ENCODE results near the gene SLC25A13. TPM values are rescaled to one million over a fixed set of nuclear protein-coding genes. Genes with fewer than 3 reads are reported as not detected.

The SLC25A13 gene
- total RNA-seq, 1 experiment from 2014 or later: 71.7 TPM

DNA sequence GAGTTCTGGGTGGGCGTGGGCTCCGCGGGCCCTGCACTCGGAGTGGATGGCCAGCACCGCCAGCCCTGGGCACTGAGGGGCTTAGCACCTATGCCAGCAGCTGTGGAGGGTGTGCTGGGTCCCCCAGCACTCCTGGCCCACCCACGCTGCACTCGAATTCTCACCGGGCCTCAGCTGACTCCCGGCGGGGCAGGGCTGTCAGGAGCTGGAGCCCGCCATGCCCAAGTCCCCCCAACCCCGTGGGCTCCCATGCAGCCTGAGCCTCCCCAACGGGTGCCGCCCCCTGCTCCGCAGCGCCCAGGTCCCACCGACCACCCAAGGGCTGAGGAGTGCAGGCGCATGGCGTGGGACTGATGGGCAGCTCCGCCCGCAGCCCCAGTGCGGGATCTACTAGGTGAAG lies 93.1 kb downstream of the SLC25A13 start:
- Histone ChIP-seq H2BK120ac (ENCODE audit: low read depth, low read length, poor library complexity, severe bottlenecking) (no peak overlapping the region), H3K18ac (ENCODE audit: insufficient read length, low read depth, low read length) (no peak overlapping the region), H2AK5ac (ENCODE audit: insufficient read length, low read length) (no peak overlapping the region), H2BK12ac (ENCODE audit: insufficient read length, low read depth, low read length) (no peak overlapping the region), H2BK15ac (ENCODE audit: low read depth, low read length) (no peak overlapping the region), H3K27me3 (ENCODE audit: insufficient read depth, low read length) (no peaks in the 10 kb centered on the region), H4K91ac (ENCODE audit: insufficient read length, low read depth, low read length) (no peak overlapping the region), H3K27ac (ENCODE audit: insufficient read length, low read depth, low read length) (no peak overlapping the region), H3K4me2 (ENCODE audit: insufficient read depth, insufficient read length, low read length) (no peak overlapping the region), H3K4ac (ENCODE audit: low read depth, low read length) (no peak overlapping the region), H4K5ac (ENCODE audit: insufficient read length, low read depth, low read length) (no peak overlapping the region), H4K8ac (replicated peaks; ENCODE audit: insufficient read length, low read depth, low read length) (no peak overlapping the region), H2BK20ac (ENCODE audit: low read depth, low read length, poor library complexity, severe bottlenecking) (no peak overlapping the region), H3K23ac (ENCODE audit: insufficient read length, low read depth, low read length) (no peak overlapping the region), H3K79me1 (ENCODE audit: insufficient read depth, low read depth, low read length, poor library complexity, severe bottlenecking) (no peaks in the 10 kb centered on the region), H3K56ac (ENCODE audit: insufficient read length, low read depth, low read length) (no peak overlapping the region), H4K20me1 (ENCODE audit: control insufficient read depth, insufficient read depth, insufficient read length) (no peaks in the 10 kb centered on the region), H3K9ac (ENCODE audit: extremely low read depth, insufficient read length, low read length) (no peak overlapping the region), H3T11ph (ENCODE audit: low read length) (no peak overlapping the region), H2BK5ac (ENCODE audit: insufficient read length, low read length) (no peak overlapping the region), H3K9me3 (ENCODE audit: control insufficient read depth, low read depth, low read length) (no peaks in the 10 kb centered on the region), H2AFZ (ENCODE audit: low read length) (no peak overlapping the region), H3K79me2 (ENCODE audit: insufficient read depth, low read length) (no peaks in the 10 kb centered on the region), H3K14ac (ENCODE audit: insufficient read depth, low read length) (no peak overlapping the region), H3K4me1 (ENCODE audit: insufficient read depth, low read length) (no peaks in the 10 kb centered on the region), H3K23me2 (ENCODE audit: insufficient read length, low read depth, low read length, poor library complexity, severe bottlenecking) (no peaks in the 10 kb centered on the region)
- no peak for DNase-seq
- peaks cover 27 to 40% (median 37%) of the 10 kb centered on the region in 3 experiments for H3K36me3 Mint-ChIP-seq (ENCODE audit: insufficient read depth in 1 of 3, low read depth in 3 of 3)
- no peak overlapping the region for H3K4me3 Mint-ChIP-seq
- H3K4me1 Mint-ChIP-seq: no peaks in the 10 kb centered on the region
- H3K27me3 Mint-ChIP-seq (ENCODE audit: low read depth): no peaks in the 10 kb centered on the region
- H3K27ac Mint-ChIP-seq: no peak overlapping the region
- peaks cover 3 to 8% of the 10 kb centered on the region in 2 experiments; a peak in 3 of 5 replicates for H3K9me3 Mint-ChIP-seq
- TF ChIP-seq, protein P1, sequence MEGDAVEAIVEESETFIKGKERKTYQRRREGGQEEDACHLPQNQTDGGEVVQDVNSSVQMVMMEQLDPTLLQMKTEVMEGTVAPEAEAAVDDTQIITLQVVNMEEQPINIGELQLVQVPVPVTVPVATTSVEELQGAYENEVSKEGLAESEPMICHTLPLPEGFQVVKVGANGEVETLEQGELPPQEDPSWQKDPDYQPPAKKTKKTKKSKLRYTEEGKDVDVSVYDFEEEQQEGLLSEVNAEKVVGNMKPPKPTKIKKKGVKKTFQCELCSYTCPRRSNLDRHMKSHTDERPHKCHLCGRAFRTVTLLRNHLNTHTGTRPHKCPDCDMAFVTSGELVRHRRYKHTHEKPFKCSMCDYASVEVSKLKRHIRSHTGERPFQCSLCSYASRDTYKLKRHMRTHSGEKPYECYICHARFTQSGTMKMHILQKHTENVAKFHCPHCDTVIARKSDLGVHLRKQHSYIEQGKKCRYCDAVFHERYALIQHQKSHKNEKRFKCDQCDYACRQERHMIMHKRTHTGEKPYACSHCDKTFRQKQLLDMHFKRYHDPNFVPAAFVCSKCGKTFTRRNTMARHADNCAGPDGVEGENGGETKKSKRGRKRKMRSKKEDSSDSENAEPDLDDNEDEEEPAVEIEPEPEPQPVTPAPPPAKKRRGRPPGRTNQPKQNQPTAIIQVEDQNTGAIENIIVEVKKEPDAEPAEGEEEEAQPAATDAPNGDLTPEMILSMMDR (conservative IDR thresholded peaks at IDR 0.05): no peak
- no CpG with 5 or more reads among the region's 22 CpGs for WGBS (ENCODE audit: extremely low coverage, insufficient read length, low lambda C conversion rate)

Data from H9 (cell line).